Mesenteric fat pad (tissue), 1 donor: ENCODE measurements around the gene VENTX. TPM values are rescaled to one million over a fixed set of nuclear protein-coding genes. Genes with fewer than 3 reads are reported as not detected.

Experiments
- DNase-seq: peaks from one replicate; pipeline ENCODE4 v3.0.0-alpha.2; 2020; ENCODE audit warnings: low spot score
- total RNA-seq: library from RNA; stranded (reverse); fragmentation: NEBNext Ultra II Directional; extraction: Animal tissue kit (Norgen Biotek cat#: 25700); gene quantifications from one replicate; pipeline ENCODE4 v1.2.1, GENCODE V29; 2021
- donor health status: DM: yes; HTN: yes; CAD: no.

Gene VENTX
- total RNA-seq, 1 donor from 2014 or later = 4.0 TPM

DNA sequence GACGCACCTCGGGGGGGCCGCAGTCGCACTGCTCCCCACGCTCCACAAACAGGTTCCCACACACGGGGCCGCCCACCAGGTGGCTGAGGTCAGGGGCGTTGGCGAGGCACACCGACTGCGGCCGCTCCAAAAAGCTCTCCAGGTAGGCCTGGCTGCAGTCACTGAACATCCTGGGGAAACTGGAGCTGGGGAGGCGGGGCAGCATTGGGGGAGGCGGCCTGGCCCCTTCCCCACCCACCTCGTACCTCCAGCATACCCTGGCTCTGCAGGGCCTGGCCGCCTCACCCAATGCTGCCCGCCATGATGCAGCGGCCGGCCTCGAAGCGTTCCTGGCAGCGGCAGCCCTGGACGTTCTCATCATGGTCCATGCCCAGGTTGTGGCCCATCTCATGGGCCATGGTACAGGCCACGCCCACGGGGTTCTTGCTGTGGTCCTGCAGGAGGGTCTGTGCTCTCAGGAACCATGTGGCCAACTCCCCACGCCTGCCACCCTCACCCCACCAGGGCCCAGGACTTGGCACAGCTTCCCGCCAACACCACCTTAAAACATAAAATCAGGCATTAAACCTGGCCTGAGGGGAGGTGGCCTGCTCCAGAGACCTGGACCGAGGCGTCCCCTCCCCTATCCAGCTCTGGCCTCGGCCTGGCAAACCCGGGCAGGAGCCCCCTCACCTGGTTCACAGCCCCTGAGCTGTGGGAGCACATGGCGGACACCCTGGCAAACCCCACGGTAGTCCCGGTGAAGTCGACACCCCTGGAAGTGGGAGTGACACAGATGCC, 34.1 kb downstream of the VENTX start:
- no peak for DNase-seq

DNA sequence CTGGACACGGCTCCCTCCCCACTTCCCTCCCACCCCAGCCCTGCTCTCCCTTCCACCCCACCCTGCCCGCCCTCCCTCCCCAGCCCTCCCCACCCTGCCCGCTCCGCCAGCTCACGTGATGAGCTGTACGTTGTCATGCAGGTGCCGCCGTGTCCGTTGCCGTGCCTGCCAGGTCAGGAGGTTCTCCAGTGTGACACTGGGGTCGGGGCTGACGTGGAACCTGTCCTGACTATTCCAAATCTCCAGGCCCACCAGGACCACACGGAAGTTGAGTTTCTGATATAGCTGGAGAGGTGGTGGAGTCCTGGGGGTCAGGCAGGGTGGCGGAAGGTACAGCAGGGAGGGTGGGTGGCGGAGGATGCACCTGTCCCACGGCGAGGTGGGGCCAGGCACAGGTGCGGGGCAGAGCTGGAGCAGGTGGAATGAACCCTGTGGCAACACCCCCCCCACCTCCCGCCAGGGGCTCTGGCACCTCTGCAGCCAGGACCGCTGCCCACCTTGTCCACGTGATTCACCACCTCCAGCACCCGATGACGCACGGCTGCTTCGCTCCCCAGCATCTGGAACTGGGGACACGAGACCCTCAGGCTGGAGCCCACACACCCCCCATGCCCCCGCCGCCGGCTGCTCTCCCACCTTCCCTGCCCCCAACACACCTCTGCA, 34.8 kb downstream of the VENTX start:
- DNase-seq = no peak

DNA sequence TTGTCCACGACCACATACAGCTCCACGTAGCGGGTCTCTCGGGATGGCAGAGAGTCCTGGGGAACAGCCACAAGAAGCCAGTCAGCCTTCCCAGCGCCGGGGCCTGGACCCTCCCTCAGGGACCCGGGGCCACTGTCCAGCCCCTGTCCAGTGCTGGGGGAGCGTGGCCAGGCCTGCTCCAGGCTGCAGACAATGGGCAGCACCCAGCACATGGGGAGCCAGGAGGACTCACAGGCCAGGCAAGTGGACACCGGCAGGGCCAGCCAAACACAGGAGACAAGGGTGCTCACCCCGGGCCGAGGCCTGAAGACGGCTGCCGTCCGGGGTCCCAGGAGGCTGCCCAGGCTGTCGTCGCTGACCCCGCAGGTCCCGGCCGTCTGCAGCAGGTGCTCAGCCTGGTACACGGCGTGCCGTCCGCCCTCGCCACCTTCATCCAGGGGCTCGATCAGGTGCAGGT, 35.3 kb downstream of the VENTX start:
- no peak for DNase-seq

DNA sequence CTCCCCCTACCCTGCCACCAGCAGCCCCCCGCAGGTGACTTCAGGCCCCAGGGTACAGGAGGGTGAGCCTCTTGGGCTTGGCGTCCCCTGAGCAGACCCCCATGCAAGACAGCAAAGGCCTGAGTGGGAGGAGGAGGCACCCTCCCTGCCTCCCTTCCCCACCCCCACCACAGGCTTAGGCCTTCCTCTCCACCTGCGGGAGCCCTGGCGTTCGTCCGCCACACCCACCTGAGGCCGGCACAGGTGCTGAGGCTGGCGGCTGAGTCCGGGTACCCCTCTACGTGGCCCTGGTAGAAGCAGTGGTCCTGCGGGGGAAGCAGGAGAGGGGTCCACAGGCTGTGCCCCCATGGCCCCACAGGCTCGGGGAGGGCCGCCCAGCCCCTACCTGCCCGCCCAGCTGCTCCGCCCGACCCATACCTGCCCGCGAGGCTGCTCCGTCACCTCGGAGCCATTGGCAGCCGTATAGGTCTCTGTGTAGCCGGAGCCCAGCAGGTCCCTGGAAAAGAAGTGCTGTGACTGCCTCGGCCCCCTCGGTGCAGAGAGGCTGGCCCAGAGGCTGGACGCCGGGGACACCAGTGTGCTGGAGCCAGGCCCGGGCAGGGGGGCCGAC, 36.0 kb downstream of the VENTX start:
- DNase-seq = no peak

DNA sequence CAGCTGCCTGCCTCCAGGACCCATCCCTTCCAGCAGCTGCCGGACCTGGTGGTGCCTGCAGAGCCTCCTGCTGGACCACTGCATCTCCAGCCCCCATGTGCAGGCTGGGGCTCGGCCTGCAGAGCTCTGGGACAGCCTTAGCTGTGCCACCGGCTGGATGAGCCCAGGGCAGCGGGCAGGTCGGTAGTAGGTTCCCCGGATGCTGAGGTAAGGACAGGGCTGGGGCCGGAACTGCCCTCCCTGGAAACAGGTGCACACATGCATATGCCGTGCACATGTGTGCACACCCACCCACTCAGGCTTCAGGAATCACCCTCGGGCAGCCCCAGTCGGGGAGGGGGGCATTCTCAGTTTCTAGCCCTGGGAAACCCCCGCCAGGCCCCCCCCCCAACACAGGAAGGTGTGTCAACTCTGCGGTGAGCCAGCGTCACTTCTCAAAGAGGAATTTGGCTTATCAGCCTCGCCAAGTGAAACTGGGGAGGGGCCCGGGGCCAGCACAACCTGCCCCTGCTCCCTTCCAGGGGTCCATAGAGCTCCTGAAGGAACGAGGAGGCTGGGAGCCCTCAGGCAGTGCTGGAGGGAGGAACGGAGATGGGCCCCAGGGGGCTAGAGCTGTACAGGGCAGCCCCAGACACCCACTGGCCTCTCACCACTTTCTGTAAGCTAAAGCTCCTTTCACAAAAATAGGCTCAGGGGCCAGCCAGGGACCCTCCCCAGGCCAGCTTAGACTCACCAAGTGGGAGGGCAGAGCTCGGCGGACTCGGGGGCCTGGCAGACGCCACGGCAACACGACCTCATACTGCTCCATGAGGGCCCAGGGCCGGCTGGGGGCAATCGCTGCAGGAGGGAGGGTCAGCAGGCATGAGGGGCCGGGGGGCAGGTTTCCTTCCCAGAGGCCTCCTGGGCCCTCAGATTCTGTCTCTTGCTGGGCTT, 37.4 kb downstream of the VENTX start:
- no peak for DNase-seq

DNA sequence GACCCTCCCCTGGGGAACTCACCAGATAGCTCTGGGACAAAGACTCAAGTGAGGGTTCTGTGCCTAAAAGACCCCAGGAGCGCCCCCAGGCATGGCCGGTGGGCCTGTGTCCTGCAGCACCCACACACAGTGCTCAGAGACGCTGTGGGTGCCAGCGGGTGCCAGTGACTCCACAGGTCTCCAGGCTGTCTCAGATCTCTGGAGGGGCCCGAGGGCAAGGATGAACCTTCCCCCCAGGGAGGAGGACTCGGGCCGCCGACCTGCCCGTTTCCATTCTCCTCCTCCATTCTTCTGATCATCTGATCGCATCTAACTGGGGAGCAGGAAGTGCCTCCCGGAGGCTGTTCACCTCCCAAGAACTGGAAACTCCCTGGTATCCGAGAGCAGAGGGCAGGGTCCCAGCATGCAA, 38.0 kb downstream of the VENTX start:
- no peak for DNase-seq

DNA sequence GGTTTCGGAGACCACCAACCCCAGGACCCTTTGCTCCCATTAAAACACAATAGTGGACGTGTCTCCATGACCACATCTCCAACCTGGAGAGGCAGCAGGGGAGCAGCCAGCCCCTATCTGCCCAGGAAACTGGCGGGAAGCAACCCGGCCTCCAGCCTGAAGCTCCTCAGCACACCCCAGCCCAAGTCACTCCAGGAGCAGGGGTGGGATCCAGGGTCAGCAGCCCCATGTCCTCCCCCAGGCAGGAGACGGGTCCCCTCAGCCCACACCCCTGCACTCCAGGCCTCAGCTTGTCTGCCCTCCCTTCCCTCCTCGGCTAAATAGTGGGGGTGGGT, 38.4 kb downstream of the VENTX start:
- no peak for DNase-seq

DNA sequence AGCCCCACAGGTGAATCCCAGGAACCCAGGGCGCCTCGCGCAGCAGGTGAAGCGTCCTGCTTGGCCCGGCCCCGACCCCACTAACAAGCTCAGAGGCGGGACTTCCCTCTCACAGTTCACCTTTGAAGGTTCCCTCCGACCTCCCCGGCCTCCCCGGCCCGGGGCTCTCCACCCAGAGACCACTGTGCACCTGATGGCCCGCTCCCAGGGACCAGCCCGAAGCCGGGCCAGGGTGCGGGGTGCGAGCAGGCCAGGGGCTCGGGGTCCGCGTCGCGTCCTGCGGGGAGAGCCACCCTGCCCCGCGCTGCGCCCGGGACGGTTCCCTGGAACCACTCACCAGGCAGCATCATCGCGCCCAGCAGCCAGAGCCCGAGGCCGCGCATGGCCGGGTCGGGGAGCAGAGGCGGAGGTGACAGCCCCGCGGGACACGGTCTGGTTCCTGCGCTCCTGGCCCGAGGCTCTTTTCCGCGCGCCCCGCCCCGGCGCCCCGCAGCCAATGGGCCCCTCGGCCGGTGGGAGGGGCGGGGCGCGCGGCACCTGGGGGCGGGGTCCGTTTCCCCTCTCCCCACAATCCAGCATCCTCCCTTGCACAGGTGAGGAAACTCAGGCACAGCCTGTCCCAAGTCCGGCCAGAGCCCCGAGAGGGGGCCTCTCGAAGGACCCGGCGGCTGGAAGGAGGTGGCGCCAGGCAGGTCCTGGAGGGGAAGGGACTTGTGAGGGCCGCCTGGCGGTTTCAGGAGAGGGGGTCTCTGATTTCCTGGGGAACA, 39.0 kb downstream of the VENTX start, which contains the start of gene ADAM8:
ADAM8 (minus strand) TSS at position 434 of the 767 bp plus-strand sequence; CDS start at position 383, 51 bp downstream.
- no peak for DNase-seq

DNA sequence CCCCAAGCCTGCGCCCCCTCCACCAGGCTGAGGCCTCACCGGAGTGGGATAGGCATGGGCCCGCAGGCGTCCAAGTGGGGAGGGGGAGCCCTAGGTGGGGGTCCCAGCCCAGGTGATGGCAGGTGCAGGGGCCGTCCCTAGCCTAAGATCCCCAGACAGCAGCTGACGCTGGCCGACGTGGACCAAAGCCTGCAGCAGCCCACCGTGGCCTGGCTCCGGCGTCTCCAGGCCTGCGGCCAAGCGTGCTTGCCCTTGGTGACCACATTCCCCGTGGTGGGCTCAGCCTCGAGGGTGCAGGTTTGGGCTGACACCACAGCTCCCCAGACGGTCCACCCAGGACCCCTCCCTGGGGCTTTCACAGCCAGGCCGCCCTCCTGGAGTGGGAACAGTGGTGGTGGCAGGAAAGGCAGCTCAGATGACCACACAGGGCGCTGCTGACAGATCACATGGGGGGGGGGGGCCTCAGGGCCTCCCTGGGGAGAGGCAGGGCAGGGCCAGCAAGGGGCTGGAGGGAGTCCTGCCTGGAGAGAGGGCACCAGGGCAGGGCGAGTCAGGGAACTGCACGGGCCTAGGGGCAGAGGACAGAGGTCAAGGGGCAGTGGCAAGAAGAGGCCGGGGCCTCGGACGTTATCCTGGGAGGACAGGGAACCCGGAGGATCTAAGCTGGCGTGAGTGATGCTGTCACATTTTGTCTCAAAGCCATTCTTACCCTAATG, 39.8 kb downstream of the VENTX start:
- DNase-seq = no peak

DNA sequence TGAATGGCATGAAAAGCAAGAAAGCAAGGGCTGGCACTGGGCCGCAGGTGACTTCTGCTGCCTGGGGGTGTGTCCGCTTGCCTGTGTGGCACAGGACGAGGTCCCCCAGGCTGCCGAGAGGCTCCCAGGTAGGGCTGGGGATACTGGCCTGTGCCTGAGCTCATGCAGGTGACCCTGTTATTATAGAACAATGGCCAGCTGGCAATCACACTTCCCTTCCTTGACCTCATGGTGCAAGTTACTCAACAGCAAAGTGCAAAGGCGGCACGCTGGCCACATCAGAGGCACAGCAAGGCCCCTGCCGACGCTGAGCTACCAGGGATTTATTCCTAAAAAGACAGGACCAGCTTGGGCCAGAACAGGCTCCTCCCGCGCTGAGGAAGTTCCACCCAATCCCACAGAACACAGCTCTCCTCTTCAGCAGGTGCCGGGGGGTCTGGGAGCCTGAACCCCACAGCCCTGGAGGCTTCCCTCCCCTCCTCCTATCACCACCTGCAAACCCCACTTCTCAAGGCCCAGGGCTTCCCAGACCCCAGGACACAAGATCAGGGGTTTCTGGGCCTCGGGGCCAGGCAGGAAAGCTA, 40.4 kb downstream of the VENTX start:
- DNase-seq = no peak

DNA sequence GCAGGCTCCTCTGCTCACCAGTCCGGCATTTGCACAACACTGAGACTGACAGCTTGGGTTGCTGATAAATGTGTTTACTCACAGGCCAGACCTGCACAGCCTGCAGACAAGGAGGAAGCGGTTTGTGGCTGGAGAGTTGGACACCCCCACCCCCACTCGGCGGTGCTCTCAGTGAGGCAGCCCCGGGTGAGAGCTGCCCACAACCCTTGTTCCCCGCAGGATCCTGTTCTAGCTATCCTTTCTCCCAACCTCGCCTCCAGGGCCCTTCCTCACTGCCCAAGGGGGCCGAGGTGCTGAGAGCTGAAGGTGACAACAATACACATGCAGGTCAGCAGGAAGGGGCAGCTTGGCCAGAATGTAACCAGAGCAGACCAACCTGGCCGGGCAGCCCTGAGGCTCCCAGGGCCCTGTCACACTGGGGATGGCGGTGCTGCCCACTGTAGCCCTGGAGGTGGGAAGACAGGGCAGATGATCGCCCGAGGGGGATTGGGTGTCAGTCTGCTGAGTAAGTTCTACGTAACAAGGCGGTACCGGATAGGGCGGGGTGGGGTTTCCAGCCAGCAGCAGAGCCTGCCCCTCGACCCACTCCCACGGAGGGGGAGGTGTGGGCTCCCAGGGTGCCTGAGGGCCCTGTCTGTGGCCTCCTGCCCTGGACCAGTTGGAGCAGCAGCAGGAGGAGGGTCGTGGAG, 41.1 kb downstream of the VENTX start:
- DNase-seq = no peak

DNA sequence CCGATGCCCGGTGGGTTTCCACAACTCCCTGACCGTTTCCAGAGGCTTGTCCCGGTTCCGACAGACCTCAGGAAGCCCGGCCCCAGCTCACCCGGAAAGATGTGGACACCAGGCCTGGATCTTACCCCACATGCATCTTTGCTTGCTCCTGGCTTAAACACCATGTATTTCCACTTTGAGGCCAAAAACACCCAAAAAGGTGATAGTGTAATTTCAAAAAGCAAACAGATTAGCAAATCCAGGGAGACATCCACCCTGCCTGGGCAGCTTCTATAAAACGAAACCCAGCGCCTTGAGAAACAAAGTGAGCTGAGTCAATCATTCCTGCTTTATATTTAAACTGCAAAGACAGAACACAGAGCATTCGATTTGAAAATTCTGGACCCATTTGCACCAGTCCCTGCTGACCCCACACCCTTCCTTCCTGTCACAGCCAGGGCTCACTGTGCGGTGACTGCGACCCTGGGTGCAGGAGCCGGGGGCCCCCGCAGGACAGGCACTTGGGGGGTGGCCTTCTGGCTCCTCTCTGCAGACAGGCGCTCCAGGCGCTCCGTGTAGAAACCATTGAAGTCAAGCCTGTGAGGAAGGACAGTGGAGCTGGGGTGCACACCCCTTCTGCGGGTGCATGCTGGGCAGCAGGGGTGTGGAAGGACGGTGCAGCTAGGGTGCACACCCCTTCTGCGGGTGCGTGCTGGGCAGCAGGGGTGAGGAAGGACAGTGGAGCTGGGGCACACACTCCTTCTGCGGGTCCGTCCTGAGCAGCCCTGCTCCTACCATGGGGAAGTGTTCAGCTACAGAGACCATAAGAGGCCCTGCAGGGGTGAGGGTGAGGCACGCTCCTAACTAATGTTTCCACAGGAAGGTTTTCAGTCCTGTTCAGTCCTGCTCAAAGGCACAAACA, 41.9 kb downstream of the VENTX start:
- no peak for DNase-seq

DNA sequence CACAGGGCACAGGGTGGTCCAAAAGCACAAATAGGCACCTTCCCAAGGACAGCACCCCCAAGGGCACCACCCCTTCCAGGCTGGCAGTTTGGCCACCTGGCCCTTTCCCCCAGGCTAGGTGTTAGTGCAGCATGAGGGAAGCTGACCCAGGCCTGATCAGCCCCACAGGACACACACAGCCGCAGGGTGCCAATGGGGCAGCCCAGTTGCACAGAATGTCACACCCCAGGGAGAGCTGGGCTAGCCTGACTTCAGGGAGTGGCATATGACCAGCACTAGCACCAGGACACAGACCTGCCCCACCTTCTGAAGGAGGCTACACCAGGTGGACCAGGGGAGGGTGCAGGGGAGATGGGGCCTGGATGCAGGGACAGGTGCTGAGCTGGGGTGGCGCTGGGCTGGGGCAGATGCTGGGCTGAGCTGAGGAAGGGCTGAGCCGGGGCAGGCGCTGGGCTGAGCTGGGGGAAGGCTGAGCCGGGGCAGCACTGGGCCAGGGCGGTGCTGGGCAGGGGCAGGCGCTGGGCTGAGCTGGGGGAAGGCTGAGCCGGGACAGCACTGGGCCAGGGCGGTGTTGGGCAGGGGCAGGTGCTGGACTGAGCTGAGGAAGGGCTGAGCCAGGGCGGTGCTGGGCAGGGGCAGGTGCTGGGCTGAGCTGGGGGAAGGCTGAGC, 42.9 kb downstream of the VENTX start:
- DNase-seq = no peak

DNA sequence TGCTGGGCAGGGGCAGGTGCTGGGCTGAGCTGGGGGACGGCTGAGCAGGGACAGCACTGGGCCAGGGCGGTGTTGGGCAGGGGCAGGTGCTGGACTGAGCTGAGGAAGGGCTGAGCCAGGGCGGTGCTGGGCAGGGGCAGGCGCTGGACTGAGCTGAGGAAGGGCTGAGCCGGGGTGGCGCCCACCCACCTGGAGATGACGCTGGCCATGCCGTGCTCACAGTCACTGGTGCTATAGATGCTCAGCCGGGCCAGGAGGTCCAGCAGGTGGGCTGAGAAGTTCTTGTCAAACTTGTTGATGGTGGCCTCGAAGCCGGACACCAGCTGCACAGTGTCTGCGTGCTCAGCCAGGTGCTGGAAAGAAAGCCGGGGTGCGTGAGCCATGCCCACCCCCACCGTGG, 43.4 kb downstream of the VENTX start:
- DNase-seq = no peak

DNA sequence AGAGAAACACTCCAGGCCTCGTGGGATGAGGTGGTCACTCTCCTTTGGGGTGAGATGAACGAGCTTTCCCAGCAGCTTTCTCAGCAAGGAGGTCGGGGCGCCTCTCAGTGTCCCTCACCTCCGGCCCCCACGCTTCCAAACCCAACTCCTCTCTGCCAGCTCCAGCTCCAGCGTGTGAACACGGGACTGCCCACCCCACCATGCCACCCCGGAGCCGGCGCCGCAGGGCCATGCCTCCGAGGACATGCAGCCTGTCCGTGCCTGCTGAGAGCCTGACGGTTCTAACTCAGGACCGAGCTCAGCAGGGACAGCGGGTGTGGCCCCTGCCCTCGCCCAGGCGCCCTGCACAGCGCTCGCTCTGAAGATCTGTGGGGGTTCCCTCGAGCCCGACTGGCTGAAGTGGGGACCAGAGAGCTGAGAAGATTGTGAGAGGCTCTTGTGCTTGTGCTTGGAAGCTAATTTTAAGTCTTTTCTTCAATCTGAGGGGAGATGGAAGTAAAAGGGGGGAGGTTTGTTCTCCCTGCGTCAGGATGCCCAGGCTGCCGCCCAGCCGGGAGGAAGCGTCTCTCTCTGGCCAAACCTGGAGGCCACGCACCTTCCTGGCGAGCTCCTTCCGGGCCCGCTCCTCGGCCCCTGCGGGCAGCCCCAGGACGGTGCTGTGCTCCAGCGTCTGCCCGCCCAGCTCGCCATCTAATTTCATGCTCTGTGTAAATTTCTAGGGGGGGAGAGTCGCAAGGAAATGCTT, 44.1 kb downstream of the VENTX start:
- DNase-seq = no peak

DNA sequence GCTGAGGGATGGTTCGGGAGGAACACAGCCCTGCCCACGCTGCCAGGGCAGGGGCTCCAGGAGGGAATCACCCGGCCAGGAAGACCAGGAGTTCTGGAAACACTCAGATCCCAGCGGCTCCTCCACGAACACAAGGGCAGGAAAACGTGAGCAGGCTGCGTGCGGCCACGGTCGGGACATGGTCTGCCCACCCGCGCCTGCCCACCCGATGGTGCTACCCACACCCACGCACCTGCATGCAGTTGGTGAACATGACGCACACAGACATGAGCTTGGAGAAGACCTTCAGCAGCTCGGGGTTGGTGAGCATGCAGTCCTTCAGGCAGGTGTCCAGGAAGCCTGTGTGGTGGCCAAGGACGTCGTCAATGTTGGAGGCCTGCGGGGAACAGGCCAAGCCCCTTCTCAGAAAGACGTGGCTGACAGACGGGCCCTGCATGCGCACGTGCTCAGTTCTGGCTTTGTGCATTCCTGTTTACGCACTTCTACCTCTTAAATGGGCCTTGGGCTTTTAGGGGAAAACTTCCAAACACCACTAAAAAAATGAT, 45.3 kb downstream of the VENTX start:
- no peak for DNase-seq
